GM12878 (cell line): ENCODE data around the gene NMB. TPM values are rescaled to one million over a fixed set of nuclear protein-coding genes. Genes with fewer than 3 reads are reported as not detected.
A peak's percentile ranks its signal among the peaks of the same experiment; 100 is the strongest.

ENCODE experiments used
- ATAC-seq: fragments of 200-7000 bp; cut with Tn5 transposase; 3 replicates; pipeline ENCODE4 v1.9.1; 2020; ENCODE audit warnings: mild to moderate bottlenecking, moderate library complexity
- BruUV-seq: library from RNA; stranded (reverse); fragments of 400-500 nt; replicated peaks from 2 replicates; lab custom pipeline; 2021; lab: Mats Ljungman, UMichigan
- CTCF ChIA-PET: fragments of 300-600 bp; sonication (Branson Sonifier 250); formaldehyde crosslinking; extraction: SDS; loops from one replicate; lab custom pipeline; 2021; ENCODE audit warnings: inconsistent platforms; lab: Yijun Ruan, JAX
- POLR2A ChIA-PET: fragments of 350-600 bp; formaldehyde crosslinking; extraction: SDS; loops from one replicate; lab custom pipeline; 2021; ENCODE audit warnings: inconsistent platforms; lab: Charles Lee
- RAD21 ChIA-PET: fragments of 300-600 bp; sonication (Branson Sonifier 250); formaldehyde crosslinking; loops from one replicate; lab custom pipeline; 2023; ENCODE audit warnings: antibody characterized with exemption; ENCODE audit not compliant: unreplicated experiment; lab: Charles Lee
- SMC1A ChIA-PET: fragments of 300-600 bp; sonication (Branson Sonifier 250); formaldehyde crosslinking; loops from one replicate; lab custom pipeline; 2023; ENCODE audit not compliant: unreplicated experiment, uncharacterized antibody; lab: Charles Lee
- DNase-seq: peaks from one replicate; pipeline ENCODE4 v3.0.0-alpha.2; 2011; ENCODE audit warnings: low read depth, low spot score
- FAIRE-seq: peaks from 3 replicates; lab custom pipeline; 2011; peaks lifted over from hg19 to GRCh38; lab: Jason Lieb, UNC
- H2AFZ ChIP-seq: 2 replicates; pipeline ENCODE4 v1.6.0; 2011; ENCODE audit warnings: low read depth, low read length, control low read depth; ENCODE audit not compliant: control insufficient read depth
- H3K27ac ChIP-seq: 2 replicates; pipeline ENCODE4 v1.5.1; 2011; ENCODE audit warnings: control low read depth; ENCODE audit not compliant: control insufficient read depth, insufficient read depth
- H3K27me3 ChIP-seq, 2 experiments: replicated peaks in 1 of 2; 2 replicates each; pipeline versions ENCODE4 v1.6.0 to v1.6.1; 2011; ENCODE audit warnings: low read length in 1 of 2; ENCODE audit not compliant: control insufficient read depth in 2 of 2, insufficient read depth in 2 of 2
- H3K36me3 ChIP-seq, 2 experiments: 2 replicates each; pipeline ENCODE4 v1.5.1; 2011; ENCODE audit warnings: low read length in 1 of 2; ENCODE audit not compliant: control insufficient read depth in 2 of 2, insufficient read depth in 2 of 2
- H3K4me1 ChIP-seq: 2 replicates; pipeline ENCODE4 v1.6.1; 2011; ENCODE audit warnings: mild to moderate bottlenecking, low read length, moderate library complexity, mixed read lengths; ENCODE audit not compliant: control insufficient read depth, insufficient read depth
- H3K4me2 ChIP-seq: 2 replicates; pipeline ENCODE4 v1.6.0; 2011; ENCODE audit warnings: control low read depth; ENCODE audit not compliant: control insufficient read depth, insufficient read depth
- H3K4me3 ChIP-seq: fragments of 200-600 bp; sonication (generic); 2 replicates; pipeline ENCODE4 v1.5.1; 2016
- H3K79me2 ChIP-seq: 2 replicates; pipeline ENCODE4 v1.6.0; 2011; ENCODE audit warnings: low read length; ENCODE audit not compliant: control insufficient read depth, insufficient read depth
- H3K9ac ChIP-seq: 2 replicates; pipeline ENCODE4 v1.8.0; 2011; ENCODE audit warnings: low read length, control low read depth, mixed read lengths; ENCODE audit not compliant: control insufficient read depth, insufficient read depth
- H3K9me3 ChIP-seq: replicated peaks from 3 replicates; pipeline ENCODE4 v1.5.1; 2011; ENCODE audit warnings: mild to moderate bottlenecking, low read length; ENCODE audit not compliant: control insufficient read depth, insufficient read depth
- H4K20me1 ChIP-seq: 2 replicates; pipeline ENCODE4 v1.6.0; 2011; ENCODE audit not compliant: control insufficient read depth, insufficient read depth
- NFYB ChIP-seq: IDR thresholded peaks from 2 replicates; pipeline ENCODE4 v1.6.1; 2011; ENCODE audit warnings: low read depth, mild to moderate bottlenecking, low read length, improper control_type of control experiment, moderate library complexity; ENCODE audit not compliant: insufficient read depth
- PML ChIP-seq: IDR thresholded peaks from 2 replicates; pipeline ENCODE4 v1.6.1; 2012; ENCODE audit warnings: low read length, inconsistent platforms
- SIN3A ChIP-seq: IDR thresholded peaks from 2 replicates; pipeline ENCODE4 v1.6.1; 2012; ENCODE audit warnings: low read depth, low read length, improper control_type of control experiment
- SMARCA5 ChIP-seq: fragments of 450-650 bp; IDR thresholded peaks from 2 replicates; pipeline ENCODE4 v1.6.1; 2017; ENCODE audit warnings: mild to moderate bottlenecking
- WRNIP1 ChIP-seq: IDR thresholded peaks from 2 replicates; pipeline ENCODE4 v1.6.1; 2011; ENCODE audit warnings: low read depth, low read length, improper control_type of control experiment, borderline replicate concordance
- WGBS: methylation state at CpG from one replicate; pipeline ENCODE4 v1.1.6; 2016; ENCODE audit warnings: low lambda C conversion rate; ENCODE audit not compliant: insufficient replicate concordance, insufficient coverage; ENCODE audit errors: missing lambda C conversion rate; 5-methylcytosine and 5-hydroxymethylcytosine counted together
- in situ Hi-C: fragments of 300-500 bp; cut with MboI; formaldehyde crosslinking; loops from 9 replicates; pipeline ENCODE4 v1.14.3; 2018; ENCODE audit warnings: mixed read lengths
- intact Hi-C: fragments of 100-400 bp; cut with micrococcal nuclease; formaldehyde crosslinking; loops from one replicate; pipeline ENCODE4 v1.14.2; 2022; ENCODE audit not compliant: unreplicated experiment
- polyA plus RNA-seq, 11 experiments: library from polyadenylated mRNA; depleted of rRNA in 4 of 11; unstranded in 6 of 11; stranded (reverse) in 5 of 11; fragments of >200 nt; fragmentation: Nextera tagmentation in 4 of 11; fragmentation: Illumina TruSeq in 1 of 11; extraction: Ambion mirVana in 4 of 11; extraction: Trizol in 1 of 11; gene quantifications; 1 replicate in 1 of 11; 2 replicates in 10 of 11; pipeline versions ENCODE4 v1.2.1 to v1.2.3, GENCODE V29; 2011 to 2016; ENCODE audit warnings: inconsistent platforms in 2 of 11, missing spikeins in 2 of 11, low read depth in 1 of 11
- total RNA-seq, 4 experiments: library from RNA; depleted of rRNA in 3 of 4; stranded (reverse); fragments of >200 nt in 3 of 4; fragmentation: Illumina TruSeq in 1 of 4; extraction: Trizol in 1 of 4; gene quantifications; 2 replicates each; pipeline versions ENCODE4 v1.2.1 to v1.2.3, GENCODE V29; 2013 to 2021
- TF ChIP-seq, protein P1 (sequence below): IDR thresholded peaks from 2 replicates; pipeline ENCODE4 v1.6.1; 2011; ENCODE audit warnings: low read depth, low read length, improper control_type of control experiment, borderline replicate concordance

Gene NMB
- total and polyA plus RNA-seq, 10 of the 15 experiments (the other 5 are each of a cell fraction or from before 2014, with no cell fraction given): 0.32 to 4.1 (median 1.6) TPM

- ChIA-PET SMC1A (interaction anchor here (1.0 to 2.1 kb wide), 11 partner anchors 15 to 225 kb away, joined by 3 to 6 read pairs (median 3); partner anchors contain the start of gene ZSCAN2), CTCF (interaction anchor here (0.7 to 3.4 kb wide), 20 partner anchors 10 to 289 kb away, joined by 3 to 23 read pairs (median 4); partner anchors contain the start of gene SEC11A), RAD21 (interaction anchor here (0.7 to 2.8 kb wide), 14 partner anchors 16 to 275 kb away, joined by 3 to 14 read pairs (median 3); no protein-coding TSS in a partner anchor), POLR2A (interaction anchor here (0.5 to 1.2 kb wide), 6 partner anchors 23 to 1700 kb away, joined by 3 to 6 read pairs (median 4); partner anchors contain the start of gene SEC11A)
- H3K36me3 ChIP-seq: peaks cover 1 to 16% of the 10 kb centered on the region in 2 experiments
- in situ Hi-C loops (no loop called here), intact Hi-C loops (loop anchor here (5.0 kb wide), 1 partner anchor 51 kb away; the partner anchor contains the start of gene ZSCAN2)
- H3K9ac ChIP-seq: peak overlapping the region; percentile 83
- H4K20me1 ChIP-seq: no peaks in the 10 kb centered on the region; the same call in 1 of the 2 replicates
- no peak for TF ChIP-seq NFYB
- TF ChIP-seq PML: 0 out of 2 replicates have a peak, but pooled peaks have one; percentile 2
- TF ChIP-seq SMARCA5: 0 out of 2 replicates have a peak, but pooled peaks have one; percentile 2
- TF ChIP-seq, protein P1, sequence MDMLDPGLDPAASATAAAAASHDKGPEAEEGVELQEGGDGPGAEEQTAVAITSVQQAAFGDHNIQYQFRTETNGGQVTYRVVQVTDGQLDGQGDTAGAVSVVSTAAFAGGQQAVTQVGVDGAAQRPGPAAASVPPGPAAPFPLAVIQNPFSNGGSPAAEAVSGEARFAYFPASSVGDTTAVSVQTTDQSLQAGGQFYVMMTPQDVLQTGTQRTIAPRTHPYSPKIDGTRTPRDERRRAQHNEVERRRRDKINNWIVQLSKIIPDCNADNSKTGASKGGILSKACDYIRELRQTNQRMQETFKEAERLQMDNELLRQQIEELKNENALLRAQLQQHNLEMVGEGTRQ: no peak
- no peak for TF ChIP-seq SIN3A
- no peak for TF ChIP-seq WRNIP1
- no peaks in the 10 kb centered on the region for H3K27me3 ChIP-seq
- DNase-seq (no peak), ATAC-seq (no peak), FAIRE-seq (no peak)
- H3K4me1 ChIP-seq: peaks cover 15% of the 10 kb centered on the region
- peaks cover 8% of the 10 kb centered on the region for H3K79me2 ChIP-seq
- TSS peak; percentile 91 for BruUV-seq
- H3K27ac ChIP-seq: peak overlapping the region; percentile 64
- H3K4me2 ChIP-seq: peak overlapping the region; percentile 95
- H3K9me3 ChIP-seq: no peaks in the 10 kb centered on the region
- 2% methylated on average over 7 of the region's 7 CpGs for WGBS
- peak overlapping the region; percentile 84 for H3K4me3 ChIP-seq
- peak overlapping the region; percentile 93 for H2AFZ ChIP-seq
Observed at GRCh38 chr15:84653584-84653909, 4.5 kb downstream of the NMB start.
